ENCODE measurements around the gene ZNF444.
"Not testable (repeated sequence)": the region's sequence is repeated elsewhere in the genome, so short reads cannot be mapped to it uniquely, and the experiment has no call there.

The ZNF444 gene

DNA sequence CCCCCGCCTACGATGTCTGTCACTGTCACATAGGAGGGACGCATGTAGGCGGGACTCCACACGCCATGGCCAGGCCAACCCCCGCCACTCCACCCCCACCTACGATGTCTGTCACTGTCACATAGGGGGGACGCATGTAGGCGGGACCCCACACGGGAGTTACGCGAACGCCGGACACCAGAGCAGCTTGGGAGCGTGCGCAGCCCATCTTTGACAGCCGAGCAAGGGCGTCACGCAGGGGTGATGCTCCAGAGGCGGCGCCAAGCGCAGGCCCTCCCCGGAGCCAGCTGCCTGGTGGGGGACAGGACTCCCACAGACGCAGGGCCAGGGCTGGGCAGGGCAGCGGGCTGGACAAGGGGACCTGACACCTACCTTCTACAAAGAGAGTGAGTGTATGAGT, 40.0 kb upstream of the ZNF444 start:
- Histone ChIP-seq H3K4me2 (ENCODE audit: low read length) (no peak overlapping the region), H3K4me3 (ENCODE audit: low read length) (no peak overlapping the region), H3K27me3 (ENCODE audit: control insufficient read depth, insufficient read depth, low read length) (no peaks in the 10 kb centered on the region), H3K9me3 (replicated peaks; ENCODE audit: low read length) (no peaks in the 10 kb centered on the region), H3K9ac (ENCODE audit: low read depth, low read length) (no peak overlapping the region), H3K36me3 (ENCODE audit: insufficient read depth, low read length) (peaks cover 28% of the 10 kb centered on the region), H3K4me1 (ENCODE audit: control insufficient read depth, insufficient read depth, low read length) (peaks cover 6% of the 10 kb centered on the region)

DNA sequence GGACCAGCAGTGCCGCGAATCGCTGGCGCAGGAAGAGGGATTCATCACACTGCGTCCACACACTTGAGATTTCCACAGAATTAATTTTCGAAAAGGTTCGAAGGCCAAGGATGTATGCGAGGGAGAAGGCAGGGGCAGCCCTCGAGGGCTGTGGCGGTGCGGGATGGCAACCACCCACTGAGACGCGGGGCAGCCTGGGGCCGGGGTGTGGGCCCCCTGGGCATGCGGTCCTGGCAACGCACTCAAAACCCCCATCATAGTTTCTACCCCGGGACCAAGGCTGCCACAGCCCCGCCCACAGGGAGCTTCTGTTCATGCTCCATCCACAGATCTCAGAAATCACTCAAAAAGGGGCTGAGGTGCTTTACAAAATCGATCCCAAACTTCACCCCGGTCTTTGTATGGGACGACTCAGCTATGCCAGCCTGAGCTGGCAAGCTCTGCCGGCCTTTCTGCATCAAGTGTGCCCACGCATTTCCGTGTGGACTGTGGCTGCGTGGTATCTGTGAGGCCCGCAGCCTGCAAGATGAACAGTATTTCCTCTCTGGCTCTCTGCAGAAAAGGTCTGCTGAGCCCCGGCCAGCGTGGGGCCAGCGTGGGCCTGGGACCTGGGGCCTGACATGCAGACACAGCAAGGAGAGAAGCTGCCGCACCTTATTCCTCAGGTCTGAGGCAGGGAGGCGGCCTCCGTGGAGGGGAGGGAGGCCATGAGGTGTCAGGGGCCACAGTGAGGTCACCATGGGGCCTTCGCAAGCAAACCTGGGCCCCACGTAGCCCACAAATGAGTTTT, 39.1 kb upstream of the ZNF444 start:
- no peaks in the 10 kb centered on the region for H3K9me3 ChIP-seq (replicated peaks; ENCODE audit: low read length)
- H3K4me1 ChIP-seq (ENCODE audit: control insufficient read depth, insufficient read depth, low read length) = peaks cover 6% of the 10 kb centered on the region
- H3K9ac ChIP-seq (ENCODE audit: low read depth, low read length) = no peak overlapping the region
- no peaks in the 10 kb centered on the region for H3K27me3 ChIP-seq (ENCODE audit: control insufficient read depth, insufficient read depth, low read length)
- peaks cover 33% of the 10 kb centered on the region for H3K36me3 ChIP-seq (ENCODE audit: insufficient read depth, low read length)
- H3K4me2 ChIP-seq (ENCODE audit: low read length) = no peak overlapping the region
- no peak overlapping the region for H3K4me3 ChIP-seq (ENCODE audit: low read length)

DNA sequence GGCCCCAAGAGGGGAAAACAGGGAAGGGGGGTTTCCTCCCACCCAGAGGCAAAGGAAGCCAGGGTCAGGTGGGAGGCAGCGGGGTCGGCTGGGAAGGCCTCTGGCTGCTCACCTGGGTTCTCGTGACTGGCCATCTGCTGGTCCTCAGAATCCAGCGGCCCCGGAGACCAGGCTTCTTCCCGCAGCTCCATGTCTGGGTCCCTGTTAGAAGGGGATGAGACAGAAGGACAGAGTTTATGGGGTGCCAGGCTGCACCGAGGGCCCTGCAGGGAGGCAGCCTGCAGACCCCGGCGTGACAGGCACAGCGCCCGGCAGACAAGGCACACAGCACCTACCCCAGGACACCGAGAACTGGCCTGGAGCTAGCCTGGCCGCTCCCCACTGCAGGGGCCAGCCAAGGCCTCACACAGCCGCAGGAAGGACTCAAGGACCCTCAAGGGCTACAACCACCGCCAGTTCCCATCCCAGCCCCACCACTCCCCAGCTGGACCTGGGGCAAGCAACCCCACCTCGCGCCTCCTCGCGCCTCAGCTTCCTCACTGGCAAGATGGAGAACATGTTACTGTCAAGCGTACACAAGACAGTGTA, 38.0 kb upstream of the ZNF444 start:
- Histone ChIP-seq H3K4me2 (ENCODE audit: low read length) (no peak overlapping the region), H3K36me3 (ENCODE audit: insufficient read depth, low read length) (peaks cover 32% of the 10 kb centered on the region), H3K9me3 (replicated peaks; ENCODE audit: low read length) (no peaks in the 10 kb centered on the region), H3K27me3 (ENCODE audit: control insufficient read depth, insufficient read depth, low read length) (no peaks in the 10 kb centered on the region), H3K9ac (ENCODE audit: low read depth, low read length) (no peak overlapping the region), H3K4me3 (ENCODE audit: low read length) (no peak overlapping the region), H3K4me1 (ENCODE audit: control insufficient read depth, insufficient read depth, low read length) (peaks cover 6% of the 10 kb centered on the region)

DNA sequence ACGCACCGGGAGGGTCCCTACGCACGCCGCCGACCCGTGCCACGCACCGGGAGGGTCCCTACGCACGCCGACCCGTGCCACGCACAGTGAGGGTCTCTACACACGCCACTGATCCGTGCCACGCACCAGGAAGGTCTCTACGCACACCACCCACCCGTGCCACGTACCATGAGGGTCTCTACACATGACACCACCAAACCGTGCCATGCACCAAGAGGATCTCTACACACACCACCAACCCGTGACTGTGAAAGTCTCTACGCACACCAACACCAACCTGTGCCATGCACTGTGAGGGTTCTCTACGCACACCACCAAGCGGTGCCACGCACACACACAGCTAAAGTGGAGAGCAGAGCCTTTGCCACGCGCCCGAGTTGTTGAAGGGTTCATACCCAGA, 36.7 kb upstream of the ZNF444 start:
- Histone ChIP-seq H3K4me2 (ENCODE audit: low read length) (no peak overlapping the region), H3K4me1 (ENCODE audit: control insufficient read depth, insufficient read depth, low read length) (peaks cover 17% of the 10 kb centered on the region), H3K27me3 (ENCODE audit: control insufficient read depth, insufficient read depth, low read length) (no peaks in the 10 kb centered on the region), H3K9ac (ENCODE audit: low read depth, low read length) (no peak overlapping the region), H3K36me3 (ENCODE audit: insufficient read depth, low read length) (peaks cover 25% of the 10 kb centered on the region), H3K9me3 (replicated peaks; ENCODE audit: low read length) (no peaks in the 10 kb centered on the region), H3K4me3 (ENCODE audit: low read length) (no peak overlapping the region)

DNA sequence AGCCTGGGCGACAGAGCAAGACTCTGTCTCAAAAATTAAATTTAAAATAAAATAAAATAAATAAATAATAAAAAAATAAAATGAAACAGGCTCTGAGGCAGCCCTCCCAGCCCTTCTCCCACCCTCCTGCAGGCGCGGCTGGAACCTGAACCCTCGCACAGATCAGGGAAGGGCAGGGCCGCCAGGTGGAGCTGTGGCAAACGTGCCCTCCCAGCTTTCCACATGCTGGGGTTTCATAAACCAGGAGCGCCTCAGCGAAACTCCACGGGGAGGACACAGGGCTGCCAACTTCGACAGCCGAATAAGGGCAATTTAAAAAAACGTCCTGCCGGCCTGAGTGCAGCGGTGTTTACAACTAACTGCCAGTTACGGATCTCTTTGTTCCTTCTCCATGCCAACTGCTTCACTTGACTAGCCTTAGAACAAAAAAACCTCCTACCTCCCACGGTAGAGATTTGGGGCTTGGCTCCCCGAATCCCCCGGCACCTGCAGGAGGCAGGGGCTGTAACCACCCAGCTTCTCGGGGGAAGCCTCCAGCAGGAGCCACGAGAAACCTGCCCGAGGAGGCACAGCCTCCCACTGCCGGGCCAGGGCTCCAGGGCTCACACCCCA, 35.9 kb upstream of the ZNF444 start:
- no peaks in the 10 kb centered on the region for H3K9me3 ChIP-seq (replicated peaks; ENCODE audit: low read length)
- H3K27me3 ChIP-seq (ENCODE audit: control insufficient read depth, insufficient read depth, low read length) = no peaks in the 10 kb centered on the region
- no peak overlapping the region for H3K9ac ChIP-seq (ENCODE audit: low read depth, low read length)
- H3K4me1 ChIP-seq (ENCODE audit: control insufficient read depth, insufficient read depth, low read length) = peaks cover 18% of the 10 kb centered on the region
- H3K4me3 ChIP-seq (ENCODE audit: low read length) = no peak overlapping the region
- peaks cover 25% of the 10 kb centered on the region for H3K36me3 ChIP-seq (ENCODE audit: insufficient read depth, low read length)
- peak overlapping the region; percentile 42 for H3K4me2 ChIP-seq (ENCODE audit: low read length)

DNA sequence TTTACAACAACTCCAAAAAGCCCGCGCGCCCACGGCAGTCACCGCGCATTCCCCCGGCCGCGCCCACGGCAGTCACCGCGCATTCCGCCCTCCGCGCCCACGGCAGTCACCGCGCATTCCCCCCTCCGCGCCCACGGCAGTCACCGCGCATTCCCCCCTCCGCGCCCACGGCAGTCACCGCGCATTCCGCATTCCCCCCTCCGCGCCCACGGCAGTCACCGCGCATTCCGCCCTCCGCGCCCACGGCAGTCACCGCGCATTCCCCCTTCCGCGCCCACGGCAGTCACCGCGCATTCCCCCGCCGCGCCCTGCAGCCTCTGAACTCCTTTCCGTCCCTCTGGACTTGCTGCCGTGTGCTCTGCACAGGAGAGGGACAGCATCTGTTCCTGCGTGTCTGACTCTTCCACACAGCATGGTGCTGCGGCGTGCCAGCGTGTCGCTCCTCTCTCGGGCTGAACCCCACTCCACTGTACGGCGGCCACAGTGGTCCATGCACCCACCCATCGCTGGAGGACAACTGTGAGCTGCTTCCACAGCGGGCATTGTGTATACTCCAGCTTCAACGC, 35.2 kb upstream of the ZNF444 start:
- H3K4me2 ChIP-seq (ENCODE audit: low read length); H3K9me3 ChIP-seq (replicated peaks; ENCODE audit: low read length); H3K4me3 ChIP-seq (ENCODE audit: low read length); H3K27me3 ChIP-seq (ENCODE audit: control insufficient read depth, insufficient read depth, low read length); H3K9ac ChIP-seq (ENCODE audit: low read depth, low read length): not testable (repeated sequence)
- Histone ChIP-seq H3K36me3 (ENCODE audit: insufficient read depth, low read length) (peaks cover 27% of the 10 kb centered on the region), H3K4me1 (ENCODE audit: control insufficient read depth, insufficient read depth, low read length) (peaks cover 23% of the 10 kb centered on the region)

DNA sequence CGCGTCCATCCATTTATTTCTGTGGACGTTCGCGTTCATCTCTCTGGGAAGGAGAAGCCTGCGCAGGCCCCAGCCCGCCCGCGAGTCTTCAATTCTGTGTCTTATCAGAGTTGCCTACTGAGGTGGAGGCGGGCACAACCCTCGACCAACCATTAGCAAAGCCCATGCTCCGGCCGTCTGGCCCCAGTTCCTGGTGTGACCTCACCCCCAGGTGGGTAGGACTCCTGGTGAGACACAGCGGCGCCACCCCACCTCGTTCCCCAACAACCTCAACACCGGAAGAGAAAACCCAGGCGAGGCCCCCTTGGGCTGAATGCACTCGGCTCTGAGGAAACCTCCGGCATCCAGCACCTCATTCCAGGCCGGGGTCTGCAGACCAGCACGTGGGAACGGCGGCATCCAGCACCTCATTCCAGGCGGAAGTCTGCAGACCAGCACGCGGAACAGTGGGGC, 34.7 kb upstream of the ZNF444 start:
- no peaks in the 10 kb centered on the region for H3K27me3 ChIP-seq (ENCODE audit: control insufficient read depth, insufficient read depth, low read length)
- no peak overlapping the region for H3K4me3 ChIP-seq (ENCODE audit: low read length)
- no peak overlapping the region for H3K9ac ChIP-seq (ENCODE audit: low read depth, low read length)
- H3K9me3 ChIP-seq (replicated peaks; ENCODE audit: low read length) = no peaks in the 10 kb centered on the region
- no peak overlapping the region for H3K4me2 ChIP-seq (ENCODE audit: low read length)
- peaks cover 28% of the 10 kb centered on the region for H3K4me1 ChIP-seq (ENCODE audit: control insufficient read depth, insufficient read depth, low read length)
- peaks cover 24% of the 10 kb centered on the region for H3K36me3 ChIP-seq (ENCODE audit: insufficient read depth, low read length)

DNA sequence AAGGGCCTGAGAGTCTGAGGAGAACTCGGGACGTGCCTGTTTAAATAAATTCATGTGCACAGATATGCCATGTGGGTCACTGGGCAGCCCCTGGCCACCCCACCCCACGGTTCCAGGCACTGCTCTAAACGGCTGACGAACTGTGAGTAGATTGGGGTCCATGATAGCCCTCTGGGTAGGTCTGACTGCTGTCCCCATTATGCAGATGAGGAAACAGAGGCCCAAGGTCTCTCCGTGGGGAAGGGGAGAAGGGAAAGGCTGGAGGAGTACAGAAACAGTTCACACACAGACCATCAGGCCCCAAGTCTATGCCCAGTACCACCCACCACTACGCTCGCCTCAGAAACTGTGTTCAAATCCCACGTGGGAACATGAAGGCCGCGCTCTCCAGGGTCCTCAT, 34.1 kb upstream of the ZNF444 start:
- H3K9ac ChIP-seq (ENCODE audit: low read depth, low read length) = no peak overlapping the region
- H3K4me3 ChIP-seq (ENCODE audit: low read length) = no peak overlapping the region
- H3K27me3 ChIP-seq (ENCODE audit: control insufficient read depth, insufficient read depth, low read length) = no peaks in the 10 kb centered on the region
- peaks cover 19% of the 10 kb centered on the region for H3K36me3 ChIP-seq (ENCODE audit: insufficient read depth, low read length)
- peaks cover 34% of the 10 kb centered on the region for H3K4me1 ChIP-seq (ENCODE audit: control insufficient read depth, insufficient read depth, low read length)
- no peaks in the 10 kb centered on the region for H3K9me3 ChIP-seq (replicated peaks; ENCODE audit: low read length)
- H3K4me2 ChIP-seq (ENCODE audit: low read length) = no peak overlapping the region

DNA sequence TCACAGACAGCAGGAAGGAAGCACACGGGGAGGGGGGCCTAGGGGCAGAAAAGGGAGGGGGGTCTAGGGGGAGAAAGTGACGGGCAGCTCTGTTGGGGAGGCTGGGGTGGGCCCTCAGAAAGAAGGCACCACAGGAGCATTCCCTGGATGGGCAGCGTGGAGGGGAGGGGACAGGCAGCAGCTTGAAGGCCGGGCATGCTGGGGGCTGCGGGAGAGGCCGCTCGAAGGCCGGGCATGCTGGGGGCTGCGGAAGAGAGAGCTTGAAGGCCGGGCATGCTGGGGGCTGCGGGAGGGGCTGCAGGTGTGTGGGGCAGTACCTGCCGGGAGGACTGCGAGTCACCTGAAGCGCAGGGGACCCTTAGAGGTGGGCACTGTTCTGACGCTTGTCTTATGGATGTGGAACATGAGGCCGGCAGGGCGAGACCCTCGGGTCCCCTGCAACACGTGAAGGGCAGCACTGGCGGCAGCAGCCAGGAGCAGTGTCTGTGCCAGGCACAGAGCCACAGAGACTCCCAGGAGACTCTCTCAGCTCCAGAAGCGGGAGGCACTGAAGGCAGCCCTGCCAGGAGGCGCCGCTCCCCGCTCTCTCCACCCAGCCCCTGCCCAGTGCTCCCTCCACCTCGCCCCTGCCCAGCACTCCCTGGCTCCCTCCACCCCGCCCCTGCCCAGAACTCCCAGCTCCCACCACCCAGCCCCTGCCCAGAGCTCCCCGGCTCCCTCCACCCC, 33.3 kb upstream of the ZNF444 start:
- peaks cover 37% of the 10 kb centered on the region for H3K4me1 ChIP-seq (ENCODE audit: control insufficient read depth, insufficient read depth, low read length)
- no peak overlapping the region for H3K4me2 ChIP-seq (ENCODE audit: low read length)
- H3K4me3 ChIP-seq (ENCODE audit: low read length) = no peak overlapping the region
- no peaks in the 10 kb centered on the region for H3K27me3 ChIP-seq (ENCODE audit: control insufficient read depth, insufficient read depth, low read length)
- no peak overlapping the region for H3K9ac ChIP-seq (ENCODE audit: low read depth, low read length)
- H3K36me3 ChIP-seq (ENCODE audit: insufficient read depth, low read length) = peaks cover 16% of the 10 kb centered on the region
- H3K9me3 ChIP-seq (replicated peaks; ENCODE audit: low read length) = no peaks in the 10 kb centered on the region

DNA sequence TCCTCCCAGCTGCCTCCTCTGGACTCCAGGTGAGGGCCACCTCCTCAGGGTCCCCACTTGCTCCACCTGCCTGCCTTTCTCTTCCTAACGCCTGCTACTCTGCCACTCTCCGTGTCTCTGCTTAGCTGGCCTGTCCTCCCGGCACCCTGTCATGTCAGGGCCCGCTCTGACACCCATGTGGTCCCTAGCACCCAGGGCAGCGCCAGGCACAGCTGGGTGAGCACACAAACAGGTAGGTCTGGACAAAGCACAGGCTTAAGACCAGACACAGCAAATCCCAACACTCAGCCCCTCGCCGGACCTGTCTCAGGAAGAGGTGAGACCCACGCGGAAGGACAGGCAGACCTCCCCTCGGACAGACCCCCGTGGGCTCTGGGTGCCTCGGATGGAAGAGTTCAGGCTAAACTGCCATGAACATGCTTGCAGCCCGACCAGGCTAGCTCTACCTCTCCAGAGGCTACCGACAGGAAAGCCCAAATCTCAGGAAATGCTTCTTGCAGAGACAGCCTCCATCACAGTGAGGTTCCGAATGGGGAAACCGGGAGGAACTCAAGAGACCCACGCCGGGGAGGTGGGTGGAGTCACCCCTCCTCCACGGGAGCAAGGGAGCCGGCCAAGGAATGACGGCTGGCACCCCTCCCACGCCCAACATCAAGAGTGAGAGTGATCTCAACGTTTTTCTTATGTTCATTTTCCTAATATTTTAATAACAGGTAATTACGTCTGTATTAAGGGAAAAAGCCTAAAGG, 32.5 kb upstream of the ZNF444 start:
- Histone ChIP-seq H3K27me3 (ENCODE audit: control insufficient read depth, insufficient read depth, low read length) (no peaks in the 10 kb centered on the region), H3K9me3 (replicated peaks; ENCODE audit: low read length) (no peaks in the 10 kb centered on the region), H3K4me2 (ENCODE audit: low read length) (peak overlapping the region; percentile 55), H3K4me3 (ENCODE audit: low read length) (no peak overlapping the region), H3K36me3 (ENCODE audit: insufficient read depth, low read length) (peaks cover 16% of the 10 kb centered on the region), H3K4me1 (ENCODE audit: control insufficient read depth, insufficient read depth, low read length) (peaks cover 37% of the 10 kb centered on the region), H3K9ac (ENCODE audit: low read depth, low read length) (no peak overlapping the region)
